NCI-H2171 treated with DMSO at 0.1 percent for 48 hours (cell line): Measurements from ENCODE around the gene GRIP2.

Experiments
- DNase-seq: peaks from one replicate; lab custom pipeline; 2025; lab: John Stamatoyannopoulos, UW

The GRIP2 gene

GRCh38 chr3:14483286-14483685 is 56.9 kb downstream of the GRIP2 start:
- no peak for DNase-seq

GRCh38 chr3:14482271-14482721 is 57.8 kb downstream of the GRIP2 start:
- DNase-seq = no peak

- no peak for DNase-seq
Observed at GRCh38 chr3:14481646-14482036, 58.5 kb downstream of the GRIP2 start.

GRCh38 chr3:14481018-14481645 is 59.0 kb downstream of the GRIP2 start:
- no peak for DNase-seq

- DNase-seq = no peak
Observed at GRCh38 chr3:14480207-14481017, 59.7 kb downstream of the GRIP2 start.

- DNase-seq = no peak
Observed at GRCh38 chr3:14479591-14479990, 60.6 kb downstream of the GRIP2 start.

GRCh38 chr3:14478956-14479550 is 61.1 kb downstream of the GRIP2 start:
- DNase-seq = no peak

- DNase-seq = no peak
Observed at GRCh38 chr3:14477311-14477935, 62.7 kb downstream of the GRIP2 start.

GRCh38 chr3:14476583-14477265 is 63.4 kb downstream of the GRIP2 start:
- DNase-seq = no peak

GRCh38 chr3:14475621-14476020 is 64.5 kb downstream of the GRIP2 start:
- DNase-seq = no peak

GRCh38 chr3:14474363-14475081 is 65.6 kb downstream of the GRIP2 start:
- DNase-seq = no peak

- no peak for DNase-seq
Observed at GRCh38 chr3:14473411-14473891, 66.7 kb downstream of the GRIP2 start.

- no peak for DNase-seq
Observed at GRCh38 chr3:14472471-14473351, 67.4 kb downstream of the GRIP2 start.

- DNase-seq = no peak
Observed at GRCh38 chr3:14471690-14472089, 68.5 kb downstream of the GRIP2 start.

- no peak for DNase-seq
Observed at GRCh38 chr3:14471016-14471415, 69.1 kb downstream of the GRIP2 start.

- DNase-seq = no peak
Observed at GRCh38 chr3:14470461-14470860, 69.7 kb downstream of the GRIP2 start.

GRCh38 chr3:14468621-14468981 is 71.5 kb downstream of the GRIP2 start:
- DNase-seq = no peak

- no peak for DNase-seq
Observed at GRCh38 chr3:14467814-14468620, 72.1 kb downstream of the GRIP2 start.

- DNase-seq = no peak
Observed at GRCh38 chr3:14466179-14466903, 73.8 kb downstream of the GRIP2 start.
